Measurements from ENCODE around the gene ADI1.
A peak's percentile ranks its signal among the peaks of the same experiment; 100 is the strongest.
"Not testable (repeated sequence)": the region's sequence is repeated elsewhere in the genome, so short reads cannot be mapped to it uniquely, and the experiment has no call there.

Gene ADI1

DNA sequence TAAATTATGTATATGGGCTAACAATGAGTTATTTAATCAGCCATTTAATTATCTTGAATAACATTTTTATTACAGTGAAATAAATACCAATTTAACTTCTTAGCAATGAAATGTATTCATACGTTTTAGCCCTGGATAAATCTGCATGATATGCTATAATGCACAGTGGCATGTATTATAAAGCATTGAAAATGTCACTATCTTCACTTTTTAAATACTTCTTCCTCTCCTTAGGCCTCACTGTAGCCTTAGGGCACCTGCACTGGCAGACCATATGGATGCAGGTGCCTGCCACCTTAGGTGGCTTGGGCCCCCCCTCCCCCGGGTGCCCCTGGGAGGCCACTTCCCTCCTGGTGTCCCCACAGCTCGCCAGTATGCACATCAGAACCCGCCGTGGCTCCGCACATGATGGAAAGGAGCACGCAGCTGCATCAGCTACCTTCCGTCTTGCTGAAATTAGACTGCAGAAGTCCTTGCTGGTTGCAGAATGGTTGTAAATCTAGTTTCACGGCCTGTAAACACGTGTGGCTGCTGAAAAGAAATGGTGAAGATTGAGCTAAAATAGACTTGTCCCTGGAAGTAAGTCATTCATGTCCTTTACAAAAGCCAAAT is 56.7 kb downstream of the ADI1 start:
- no peak for DNase-seq (ENCODE audit: low spot score)

DNA sequence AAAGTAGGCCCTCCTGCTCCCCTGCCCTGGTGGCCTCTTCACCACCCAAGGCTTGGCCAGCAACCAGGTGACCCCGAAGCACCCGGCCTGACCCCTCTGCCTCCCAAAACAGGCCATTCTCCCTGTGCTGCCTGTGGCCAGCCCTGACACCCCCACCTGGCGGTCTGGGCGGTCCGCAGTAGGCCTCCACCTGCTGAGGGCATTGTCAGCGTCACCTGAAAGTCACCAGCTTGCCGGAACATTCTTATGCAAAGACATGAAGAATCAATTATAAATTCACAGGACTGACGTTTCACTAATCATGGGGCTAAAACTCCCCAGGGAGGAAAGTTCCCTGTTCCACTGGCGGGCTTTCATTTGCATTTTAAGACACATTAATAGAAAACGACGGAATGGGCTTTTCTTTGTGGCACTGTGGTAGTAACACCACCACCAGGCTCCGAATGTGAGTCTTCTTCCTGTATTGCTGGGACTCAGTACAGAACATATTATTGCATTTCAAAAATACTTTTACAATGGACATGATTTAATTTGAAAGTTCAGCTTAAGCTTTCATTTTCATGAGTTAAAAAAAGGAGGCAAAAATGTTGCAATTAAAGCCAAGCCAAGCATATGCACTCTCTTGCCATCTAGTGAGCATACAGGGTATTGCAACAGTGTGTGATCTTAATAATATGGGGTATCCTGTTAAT is 57.4 kb downstream of the ADI1 start:
- DNase-seq (ENCODE audit: low spot score) = no peak

DNA sequence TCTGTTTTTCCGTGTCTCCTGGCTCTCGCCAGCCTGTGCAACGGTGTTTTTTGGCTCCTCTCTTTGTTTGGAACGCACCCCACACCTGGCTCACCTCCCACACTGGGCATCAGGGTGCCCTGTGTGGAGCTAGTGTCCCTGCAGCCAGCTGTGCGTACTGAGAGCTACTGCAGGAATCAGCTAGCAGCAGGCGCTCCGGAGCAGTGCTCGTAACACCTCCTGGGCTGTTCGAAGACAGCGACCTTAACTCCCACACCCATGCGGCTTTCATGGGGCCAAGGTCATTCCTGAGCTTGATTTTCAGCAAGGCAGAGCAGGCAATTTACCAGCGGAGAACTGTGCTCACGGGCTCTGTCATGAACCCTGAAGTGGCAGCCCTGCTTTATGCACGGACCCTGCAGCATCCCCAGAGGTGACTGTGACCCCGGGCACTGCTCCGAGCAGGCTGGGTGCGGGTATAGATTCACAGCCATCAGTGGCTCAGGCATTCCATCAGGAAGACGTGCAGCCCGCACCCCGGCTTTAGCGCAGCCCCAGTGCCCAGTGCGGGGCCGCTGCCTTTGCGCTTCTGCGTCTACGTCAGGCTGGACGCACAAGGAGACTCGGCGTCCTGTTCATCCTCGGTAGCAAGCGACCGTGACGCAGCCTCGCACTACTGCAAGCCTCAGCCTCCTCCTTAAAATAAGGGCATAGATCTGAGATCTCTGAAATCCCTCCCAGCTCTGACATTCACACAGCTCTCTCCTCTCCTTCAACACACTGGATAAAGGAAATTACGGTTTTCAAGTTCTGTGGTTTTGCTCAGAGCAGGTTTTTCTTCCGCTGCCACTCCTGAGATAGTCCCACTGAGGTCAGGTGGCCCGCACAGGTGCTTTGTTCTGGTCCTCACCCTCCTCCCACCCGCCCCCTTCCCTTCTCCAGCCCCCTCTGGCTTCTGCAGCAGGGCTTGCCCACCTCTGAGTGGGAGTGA is 58.2 kb downstream of the ADI1 start:
- DNase-seq (ENCODE audit: low spot score) = no peak

DNA sequence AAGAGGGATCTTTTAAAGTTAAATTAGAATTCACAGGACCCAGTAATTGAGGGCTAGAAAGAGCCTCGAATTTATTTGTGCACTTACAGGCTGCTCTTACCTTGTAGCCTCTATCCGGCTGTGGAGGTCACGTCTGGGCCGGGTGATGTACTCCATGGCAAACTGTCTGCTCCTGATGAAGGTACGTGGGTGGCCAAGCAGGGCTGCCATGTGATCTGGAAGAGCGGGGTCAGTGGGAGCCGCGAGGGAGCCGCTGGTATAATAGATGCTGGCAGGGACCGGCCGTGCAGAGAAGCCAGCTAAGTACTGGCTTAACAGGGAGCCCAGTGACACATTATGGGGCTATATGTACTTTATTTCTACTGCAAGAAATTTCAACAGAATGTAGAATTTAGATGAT is 59.2 kb downstream of the ADI1 start:
- DNase-seq (ENCODE audit: low spot score) = no peak

- peak; percentile 54 for DNase-seq (ENCODE audit: low spot score)
Measured at GRCh38 chr2:3459185-3460015, 59.9 kb downstream of the ADI1 start.

GRCh38 chr2:3458396-3459184 is 60.7 kb downstream of the ADI1 start:
- DNase-seq (ENCODE audit: low spot score) = no peak

- no peak for DNase-seq (ENCODE audit: low spot score)
Measured at GRCh38 chr2:3457524-3458395, 61.6 kb downstream of the ADI1 start.

- DNase-seq (ENCODE audit: low spot score) = no peak
Measured at GRCh38 chr2:3456125-3456524, 63.2 kb downstream of the ADI1 start.

- no peak for DNase-seq (ENCODE audit: low spot score)
Measured at GRCh38 chr2:3454802-3455201, 64.5 kb downstream of the ADI1 start.

GRCh38 chr2:3454005-3454404 is 65.3 kb downstream of the ADI1 start:
- DNase-seq (ENCODE audit: low spot score) = not testable (repeated sequence)

DNA sequence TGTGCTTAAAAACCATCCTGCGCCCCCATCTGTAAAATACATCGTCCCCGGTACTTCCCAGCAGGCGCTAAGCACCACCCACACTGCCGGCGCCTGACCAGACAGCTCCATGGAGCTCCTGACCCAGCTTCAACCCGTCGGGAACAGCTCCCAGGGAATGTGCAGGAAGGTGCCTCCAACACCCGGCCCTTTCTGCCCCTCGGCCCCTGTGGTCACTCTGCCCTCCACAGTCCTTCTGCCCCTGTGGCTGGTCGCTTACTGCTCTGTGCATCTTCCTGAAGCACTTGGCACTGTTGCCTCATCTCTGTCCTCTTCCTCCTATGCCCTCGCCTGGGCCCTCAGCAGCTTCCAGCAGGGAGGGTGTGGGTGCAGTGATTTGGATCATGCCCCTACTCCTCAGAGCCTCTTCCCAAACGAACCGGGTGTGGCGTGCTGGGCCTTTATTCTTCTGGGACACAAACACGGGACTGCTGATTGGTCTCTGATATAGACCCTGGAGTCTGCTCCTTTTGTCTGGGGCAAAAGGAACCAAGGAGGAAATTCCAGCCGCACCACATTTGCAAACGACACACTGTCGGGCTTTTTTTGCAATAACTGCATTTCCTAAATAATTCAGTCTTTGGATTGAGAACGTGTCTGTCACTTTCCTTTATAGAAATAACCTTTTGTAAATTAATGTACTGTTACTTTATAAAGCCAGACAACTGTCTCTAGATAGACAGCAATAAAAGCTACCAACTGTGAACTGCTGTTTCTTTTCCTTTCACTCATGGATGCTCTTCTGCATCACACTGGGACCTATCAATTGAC is 65.9 kb downstream of the ADI1 start:
- DNase-seq (ENCODE audit: low spot score) = no peak

DNA sequence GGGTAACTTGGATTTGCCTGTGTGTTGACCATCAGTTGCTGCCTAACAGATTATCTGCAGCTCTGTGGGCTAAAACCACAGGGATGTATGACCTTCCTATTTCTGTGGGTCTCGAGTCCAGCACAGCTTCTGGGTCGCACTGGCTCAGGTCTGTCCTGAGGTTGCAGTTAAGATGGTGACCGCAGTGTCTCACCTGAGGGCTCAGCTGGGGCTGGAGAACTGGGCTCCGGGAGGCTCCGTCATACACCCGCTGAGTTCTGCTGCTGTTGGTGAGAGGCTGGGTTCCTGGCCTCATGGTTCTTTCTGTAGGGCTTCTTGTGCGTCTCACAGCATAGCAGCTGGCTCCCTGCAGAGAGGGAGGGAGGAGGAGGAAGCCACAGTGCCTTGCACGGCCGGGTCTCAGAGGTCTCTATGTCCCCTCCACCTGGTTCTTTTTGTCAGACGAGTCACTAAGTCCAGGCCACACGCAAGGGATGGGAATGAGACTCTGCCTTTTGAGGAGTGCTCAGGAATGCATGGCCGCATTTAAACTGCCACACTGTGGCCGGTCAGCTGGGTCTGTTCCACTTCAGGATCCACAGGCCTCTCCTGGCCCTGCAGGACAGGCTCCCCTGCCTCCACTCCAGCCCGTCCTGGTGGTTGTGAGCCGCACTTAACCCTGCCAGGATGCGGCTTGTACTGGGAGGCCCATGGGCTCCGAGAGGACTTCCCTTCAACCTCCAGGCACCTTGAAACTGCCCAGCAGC is 67.2 kb downstream of the ADI1 start:
- no peak for DNase-seq (ENCODE audit: low spot score)

- DNase-seq (ENCODE audit: low spot score) = no peak
Measured at GRCh38 chr2:3451169-3451568, 68.2 kb downstream of the ADI1 start.

DNA sequence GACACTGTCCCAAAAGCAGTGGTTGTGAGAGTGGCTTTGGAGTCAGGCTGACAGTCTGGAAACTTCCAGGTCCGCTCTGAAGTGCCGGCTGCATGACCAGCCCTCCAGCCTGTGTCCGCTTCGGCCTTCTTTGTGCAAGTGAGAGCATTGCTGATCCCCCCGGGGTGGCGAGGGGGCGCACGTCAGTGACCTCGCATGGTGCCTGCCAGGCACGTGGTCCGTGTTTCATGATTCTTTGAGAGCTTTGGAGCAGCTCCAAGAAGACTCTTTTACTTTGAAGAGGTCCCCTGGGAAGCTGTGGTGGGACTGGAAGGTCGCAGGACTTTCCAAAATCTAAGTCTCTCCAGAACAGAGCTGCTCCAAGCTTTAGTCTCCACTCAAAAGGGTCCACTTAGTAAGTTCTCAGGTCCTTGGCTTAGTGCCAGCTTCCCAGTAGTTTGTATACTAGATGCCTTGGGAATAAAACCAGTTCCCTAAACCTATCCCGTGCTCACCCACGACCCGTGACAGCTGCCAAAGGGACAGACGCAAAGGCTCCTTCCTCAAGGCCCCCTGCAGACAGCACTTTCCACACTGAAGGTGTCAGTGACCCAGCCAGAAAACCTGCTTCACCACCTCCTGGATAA is 68.8 kb downstream of the ADI1 start:
- DNase-seq (ENCODE audit: low spot score) = no peak

- DNase-seq (ENCODE audit: low spot score) = no peak
Measured at GRCh38 chr2:3449936-3450335, 69.4 kb downstream of the ADI1 start.

- DNase-seq (ENCODE audit: low spot score) = no peak
Measured at GRCh38 chr2:3449086-3449485, 70.2 kb downstream of the ADI1 start.

DNA sequence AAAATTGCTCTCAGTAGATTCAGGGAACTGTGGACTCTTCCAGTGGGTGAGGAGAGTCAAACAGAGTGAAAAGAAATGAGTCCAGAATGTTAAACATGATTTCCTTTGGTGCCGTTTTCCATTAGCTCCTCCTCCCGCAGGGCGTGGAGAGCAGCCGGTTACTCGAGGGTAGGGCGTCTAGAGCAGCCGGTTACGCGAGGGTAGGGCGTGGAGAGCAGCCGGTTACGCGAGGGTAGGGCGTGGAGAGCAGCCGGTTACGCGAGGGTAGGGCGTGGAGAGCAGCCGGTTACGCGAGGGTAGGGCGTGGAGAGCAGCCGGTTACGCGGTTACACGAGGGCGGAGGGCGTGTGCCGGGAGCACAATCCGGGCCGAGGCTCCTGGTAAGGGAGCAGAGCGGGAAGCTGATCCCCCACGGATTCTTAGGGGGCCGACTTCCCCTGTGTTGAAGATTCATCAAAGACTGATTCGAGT is 70.9 kb downstream of the ADI1 start:
- DNase-seq (ENCODE audit: low spot score) = not testable (repeated sequence)

GRCh38 chr2:3447789-3448317 is 71.5 kb downstream of the ADI1 start:
- DNase-seq (ENCODE audit: low spot score) = no peak

All from iPS-NIHi11 (cell line).